ENCODE results near the gene REX1BD. TPM values are rescaled to one million over a fixed set of nuclear protein-coding genes. Genes with fewer than 3 reads are reported as not detected.

Gene REX1BD
- polyA plus RNA-seq, 1 donor = 32.7 TPM

GRCh38 chr19:18603255-18603957, 14.8 kb downstream of the REX1BD start:
- no peak for DNase-seq

DNA sequence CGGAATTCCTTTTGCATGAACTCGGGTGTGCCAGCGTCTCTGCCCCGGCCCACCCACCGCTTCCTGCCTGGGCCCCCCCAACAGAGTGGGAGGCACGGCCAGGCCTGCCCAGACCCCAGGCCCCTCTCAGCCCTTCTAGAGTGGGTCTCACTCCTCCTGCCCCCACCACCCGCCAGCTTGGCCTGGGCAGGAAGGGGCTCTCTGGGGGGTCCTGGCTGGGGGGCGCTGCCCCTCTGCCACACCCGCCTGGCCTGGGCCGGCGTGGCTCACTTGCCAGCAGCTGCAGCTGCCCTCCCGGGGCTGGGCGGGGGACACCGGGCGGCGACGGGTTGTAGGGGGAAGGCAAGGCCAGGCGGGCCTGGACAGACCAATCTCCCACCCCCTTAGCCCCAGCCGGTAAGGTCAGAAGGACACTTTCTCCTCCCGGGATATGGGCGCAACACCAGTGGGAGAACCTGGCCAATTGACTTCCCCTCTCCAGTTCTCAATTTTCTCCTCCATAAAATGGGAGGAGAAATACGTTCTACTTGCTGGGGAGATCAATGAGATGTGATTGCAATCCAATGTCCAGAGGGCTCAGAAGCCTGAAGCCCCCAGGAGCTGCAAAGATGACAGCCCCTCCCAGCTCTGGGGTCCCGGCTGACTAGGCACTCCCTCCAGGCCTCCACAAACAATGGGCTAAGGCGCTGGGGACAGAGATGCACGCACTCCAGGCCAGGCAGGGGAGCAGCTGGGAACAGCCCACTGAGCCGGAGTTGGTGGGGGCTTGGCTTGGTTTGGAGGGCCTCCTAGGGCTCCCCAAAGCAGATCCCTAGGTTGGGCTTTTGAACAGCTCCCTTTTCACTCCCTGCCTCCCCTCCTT, 15.6 kb downstream of the REX1BD start:
- no peak for DNase-seq

- DNase-seq = no peak
These were observed 16.2 kb downstream of the REX1BD start for GRCh38 chr19:18604820-18605159.

- no peak for DNase-seq
These were observed 16.6 kb downstream of the REX1BD start for GRCh38 chr19:18605196-18605545.

DNA sequence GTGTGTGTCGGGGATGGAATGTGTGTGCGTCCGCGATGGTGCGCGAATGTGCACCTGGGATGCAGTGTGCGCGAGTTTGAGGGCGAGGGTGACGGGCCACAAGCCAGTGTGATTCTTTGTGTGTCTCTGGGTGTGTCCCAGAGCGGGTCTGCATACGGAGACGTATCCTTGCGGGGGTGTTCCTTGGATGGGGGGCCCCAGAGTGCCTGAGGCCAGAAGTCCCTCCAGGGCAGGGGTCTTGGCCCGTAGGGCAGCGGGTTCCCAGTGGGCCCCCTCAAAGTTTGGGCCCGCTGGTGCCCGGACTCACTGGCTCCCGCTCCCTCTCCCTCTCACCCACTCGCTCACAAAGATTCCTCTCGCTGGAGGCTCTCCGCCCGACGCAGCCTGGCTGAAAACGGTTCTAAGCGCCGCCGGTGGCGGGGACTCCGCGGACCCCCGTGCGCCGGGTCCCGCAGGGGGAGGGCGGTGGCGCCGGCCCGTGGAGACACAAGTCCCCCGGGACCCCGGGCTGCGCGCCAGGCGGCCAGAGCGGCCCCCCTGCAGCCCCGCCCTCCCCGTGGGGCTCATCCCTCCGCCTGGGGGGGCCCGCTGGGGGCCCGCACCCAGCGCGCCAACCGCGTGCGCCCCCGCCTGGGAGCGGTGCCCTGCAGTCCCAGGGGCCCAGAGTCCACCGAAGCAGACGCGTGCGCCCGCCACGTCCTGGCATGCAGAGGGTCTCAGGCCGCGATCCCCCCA, 17.1 kb downstream of the REX1BD start:
- DNase-seq = no peak

- DNase-seq = no peak
These were observed 18.0 kb downstream of the REX1BD start, which contains the start of gene CRLF1 for GRCh38 chr19:18606281-18607225. Gene CRLF1, minus strand, starts transcription at chr19:18606799. Its CDS starts 143 bp downstream, at chr19:18606656.

DNA sequence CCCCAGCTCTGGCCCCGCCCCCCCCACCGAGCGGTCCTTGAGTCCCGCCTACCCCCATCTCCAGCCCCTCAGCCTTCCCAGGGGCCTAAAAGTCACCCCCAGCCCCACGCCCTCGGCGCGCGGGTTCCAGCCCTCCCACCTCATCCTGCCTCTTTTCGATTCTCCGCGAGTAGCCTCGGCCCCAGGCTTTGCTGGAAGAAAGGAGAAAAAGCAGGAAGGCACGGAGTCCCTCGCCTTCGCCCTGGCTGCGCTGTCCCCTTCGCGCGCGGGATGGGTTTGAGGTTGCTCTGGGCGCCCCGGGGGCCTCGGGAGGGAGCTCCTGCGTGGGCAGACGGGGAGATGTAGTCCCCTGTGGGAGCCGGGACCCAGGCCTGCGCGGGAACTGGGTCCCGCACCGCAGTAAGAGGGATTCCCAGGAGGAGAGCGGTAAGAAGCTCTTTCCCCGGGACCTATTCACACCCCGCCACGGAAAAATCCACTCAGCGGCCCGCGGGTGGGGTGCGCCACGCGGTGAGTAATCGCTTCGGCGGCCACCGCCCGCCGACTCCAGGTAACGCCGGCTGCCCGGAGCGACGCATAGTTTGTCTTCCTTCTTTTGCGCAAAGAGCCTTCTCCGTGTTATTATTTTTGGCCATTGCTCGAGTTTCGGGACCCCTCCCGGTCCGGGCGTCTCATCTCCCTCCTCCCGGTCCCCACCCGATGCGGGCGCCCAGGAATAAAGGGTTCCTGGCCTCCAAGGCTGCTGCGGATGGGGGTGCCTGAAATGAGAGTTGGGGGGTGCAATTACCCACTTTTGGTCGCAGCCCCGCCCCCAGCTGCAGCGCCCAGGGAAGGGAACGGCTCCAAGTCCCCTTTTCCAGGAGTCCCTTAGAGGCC, 18.9 kb downstream of the REX1BD start:
- no peak for DNase-seq

GRCh38 chr19:18608102-18608804, 19.7 kb downstream of the REX1BD start:
- no peak for DNase-seq

- no peak for DNase-seq
These were observed 20.5 kb downstream of the REX1BD start for GRCh38 chr19:18608805-18609716.

- DNase-seq = no peak
These were observed 21.1 kb downstream of the REX1BD start for GRCh38 chr19:18609717-18610051.

- no peak for DNase-seq
These were observed 21.6 kb downstream of the REX1BD start for GRCh38 chr19:18610245-18610555.

DNA sequence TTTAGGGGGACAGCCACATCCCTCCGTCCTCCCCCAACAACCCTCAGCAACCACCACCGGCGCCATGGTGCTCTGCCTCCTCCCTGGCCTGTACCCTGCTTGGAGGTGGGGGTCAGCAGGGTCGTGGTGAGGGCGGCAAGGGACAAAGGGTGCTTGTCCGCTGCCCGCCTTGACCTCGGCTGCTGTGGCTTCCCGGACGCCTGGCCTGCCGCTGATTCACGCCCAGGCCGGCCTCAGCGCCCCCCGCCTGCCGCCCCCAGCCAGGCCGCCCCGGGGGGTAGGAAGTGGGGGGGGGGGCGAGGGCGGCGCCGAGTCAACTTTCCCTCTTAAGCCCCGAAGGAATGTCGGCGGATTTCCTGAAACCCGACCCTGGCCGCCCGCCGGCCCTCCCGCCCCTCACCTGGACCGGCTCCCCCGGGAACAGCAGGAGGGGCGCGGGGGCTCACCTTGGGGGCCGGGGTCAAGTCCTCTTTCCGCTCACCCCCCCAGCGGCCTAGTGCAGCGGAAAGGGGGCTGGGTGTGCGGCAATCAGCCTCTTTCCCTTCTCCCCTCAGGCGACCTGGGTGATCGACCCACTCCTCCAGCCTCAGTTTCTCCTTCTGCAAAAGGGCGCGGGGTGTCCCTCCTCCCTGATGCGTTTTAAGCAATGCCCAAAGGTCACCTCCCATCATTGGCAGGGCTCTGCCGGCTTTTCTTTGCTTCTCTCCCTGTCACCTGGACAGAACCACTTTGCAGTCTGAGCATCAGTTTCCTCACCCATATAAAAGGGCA, 22.1 kb downstream of the REX1BD start:
- no peak for DNase-seq

DNA sequence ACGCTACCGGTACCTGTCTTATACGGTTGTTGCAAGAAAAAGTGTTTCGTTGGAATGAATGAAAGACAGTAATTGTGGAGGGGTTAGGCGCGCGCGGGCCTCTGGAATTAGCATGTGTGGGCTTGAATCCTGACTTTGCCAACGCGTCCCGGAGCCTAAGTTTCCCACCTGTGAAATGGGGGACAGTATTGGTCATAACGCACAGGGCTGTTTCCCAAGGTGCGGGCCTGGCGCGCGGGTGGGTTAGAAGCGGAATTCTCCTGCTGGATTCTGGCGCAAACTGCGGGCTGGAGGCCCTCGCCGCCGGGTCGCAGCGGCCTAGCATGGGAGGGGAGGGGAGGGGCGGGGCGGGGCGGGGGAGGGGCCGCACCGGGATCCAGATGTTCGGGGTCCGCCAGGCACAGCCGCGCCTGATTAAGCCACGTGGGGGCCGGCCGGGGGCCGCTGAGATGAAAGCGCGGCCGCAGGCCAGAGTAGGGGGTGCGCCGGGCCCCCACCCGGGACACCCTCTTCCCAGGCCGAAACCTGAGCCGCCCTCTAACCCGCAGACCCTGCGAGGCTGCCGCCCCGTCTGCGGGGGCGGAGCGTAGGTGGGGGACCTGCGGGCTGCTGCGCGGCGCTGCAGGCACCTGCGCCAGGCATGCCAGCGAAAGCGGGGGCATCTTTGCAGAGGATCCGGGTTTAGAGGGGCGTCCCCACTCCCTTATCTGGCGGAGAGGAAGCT, 22.9 kb downstream of the REX1BD start:
- DNase-seq = no peak

GRCh38 chr19:18612051-18612771, 23.6 kb downstream of the REX1BD start:
- no peak for DNase-seq

- no peak for DNase-seq
These were observed 24.4 kb downstream of the REX1BD start, which contains the start of gene TMEM59L for GRCh38 chr19:18612772-18613588. Gene TMEM59L, plus strand, starts transcription at chr19:18612870. Its CDS starts 89 bp downstream, at chr19:18612959.

GRCh38 chr19:18613589-18614234, 25.1 kb downstream of the REX1BD start:
- no peak for DNase-seq
